K562 (cell line): Measurements from ENCODE around the gene LRMDA. TPM values are rescaled to one million over a fixed set of nuclear protein-coding genes. Genes with fewer than 3 reads are reported as not detected.

Experiments
- ATAC-seq: fragments of 200-7000 bp; cut with Tn5 transposase; 3 replicates; pipeline ENCODE4 v1.9.1; 2020; ENCODE audit warnings: moderate library complexity
- BruUV-seq: library from RNA; stranded (reverse); fragments of 400-500 nt; replicated peaks from 2 replicates; lab custom pipeline; 2021; lab: Mats Ljungman, UMichigan
- CTCF ChIA-PET: fragments of 300-600 bp; formaldehyde crosslinking; extraction: SDS; loops from one replicate; lab custom pipeline; 2021; ENCODE audit warnings: low intra/inter-chr PET ratio; lab: Yijun Ruan, JAX
- POLR2A ChIA-PET: fragments of 300-600, 350-650 bp; sonication (Branson Sonifier 250); formaldehyde crosslinking; extraction: SDS; loops from one replicate; lab custom pipeline; 2021; ENCODE audit warnings: antibody characterized with exemption, inconsistent platforms; lab: Yijun Ruan, JAX
- DNase-seq, 4 experiments: peaks; one replicate each; pipeline versions ENCODE4 v3.0.0 to v3.0.0-alpha.2; 2011 to 2018; ENCODE audit warnings: low spot score in 3 of 4, mixed read lengths in 3 of 4; ENCODE audit errors: extremely low read depth in 1 of 4
- FAIRE-seq: peaks from 2 replicates; lab custom pipeline; 2011; peaks lifted over from hg19 to GRCh38; lab: Jason Lieb, UNC
- H2AFZ ChIP-seq: 2 replicates; pipeline ENCODE4 v1.6.0; 2011; ENCODE audit warnings: low read depth, low read length, control low read depth, inconsistent platforms
- H3K27ac ChIP-seq: fragments of 200-600 bp; 3 replicates; pipeline ENCODE4 v1.8.0; 2011; ENCODE audit warnings: low read depth, mild to moderate bottlenecking, control low read depth, inconsistent platforms, low read length, moderate library complexity, mixed read lengths; ENCODE audit errors: extremely low read depth
- H3K27me3 ChIP-seq, 2 experiments: fragments of 300-600 bp in 1 of 2; 2 replicates in 1 of 2; 3 replicates in 1 of 2; pipeline versions ENCODE4 v1.6.0 to v1.8.0; 2011; ENCODE audit warnings: inconsistent platforms in 2 of 2, low read length in 2 of 2, mild to moderate bottlenecking in 1 of 2, mixed read lengths in 1 of 2, moderate library complexity in 1 of 2; ENCODE audit not compliant: control insufficient read depth in 2 of 2, insufficient read depth in 2 of 2
- H3K36me3 ChIP-seq: fragments of 300-600 bp; 3 replicates; pipeline ENCODE4 v1.8.0; 2011; ENCODE audit warnings: mild to moderate bottlenecking, low read length, inconsistent platforms; ENCODE audit not compliant: control insufficient read depth, insufficient read depth
- H3K4me1 ChIP-seq, 2 experiments: fragments of 200-600 bp in 1 of 2; replicated peaks in 1 of 2; 2 replicates in 1 of 2; 3 replicates in 1 of 2; pipeline versions ENCODE4 v1.5.1 to v1.8.0; 2011; ENCODE audit warnings: inconsistent platforms in 2 of 2, low read length in 2 of 2, mild to moderate bottlenecking in 1 of 2, mixed read lengths in 1 of 2, moderate library complexity in 1 of 2; ENCODE audit not compliant: control insufficient read depth in 2 of 2, insufficient read depth in 2 of 2
- H3K4me2 ChIP-seq: 2 replicates; pipeline ENCODE4 v1.6.1; 2011; ENCODE audit warnings: low read length, control low read depth, inconsistent platforms, mixed read lengths; ENCODE audit not compliant: insufficient read depth
- H3K4me3 ChIP-seq: fragments of 200-600 bp; sonication (generic), shearing (Covaris generic); 2 replicates; pipeline ENCODE4 v1.5.1; 2016; ENCODE audit warnings: control low read depth, inconsistent platforms
- H3K79me2 ChIP-seq: fragments of 200-600 bp; 3 replicates; pipeline ENCODE4 v1.8.0; 2011; ENCODE audit warnings: low read length, inconsistent platforms; ENCODE audit not compliant: control insufficient read depth, insufficient read depth
- H3K9ac ChIP-seq, 2 experiments: 2 replicates each; pipeline versions ENCODE4 v1.6.0 to v1.6.1; 2011; ENCODE audit warnings: low read depth in 2 of 2, low read length in 2 of 2, control low read depth in 1 of 2, inconsistent platforms in 1 of 2, mild to moderate bottlenecking in 1 of 2, mixed read lengths in 1 of 2; ENCODE audit not compliant: insufficient read depth in 1 of 2
- H3K9me1 ChIP-seq: one replicate; pipeline ENCODE4 v1.6.0; 2011; ENCODE audit warnings: inconsistent platforms, mild to moderate bottlenecking, low read length, moderate library complexity; ENCODE audit not compliant: control insufficient read depth, insufficient read depth
- H3K9me3 ChIP-seq: replicated peaks from 2 replicates; pipeline ENCODE4 v1.5.1; 2011; ENCODE audit warnings: low read depth, low read length, inconsistent platforms; ENCODE audit not compliant: control insufficient read depth, insufficient read depth
- H4K20me1 ChIP-seq: replicated peaks from 2 replicates; pipeline ENCODE4 v1.6.1; 2011; ENCODE audit warnings: low read length, inconsistent platforms, mixed read lengths; ENCODE audit not compliant: control insufficient read depth, insufficient read depth
- ARHGAP35 ChIP-seq: fragments of 450-650 bp; IDR thresholded peaks from 2 replicates; pipeline ENCODE4 v1.6.1; 2018; ENCODE audit not compliant: partially characterized antibody
- BCLAF1 ChIP-seq, 2 experiments: fragments of 450-650 bp in 1 of 2; IDR thresholded peaks; 2 replicates each; pipeline ENCODE4 v1.6.1; 2011 to 2017; ENCODE audit warnings: low read depth in 2 of 2, antibody characterized with exemption in 1 of 2, borderline replicate concordance in 1 of 2, low read length in 1 of 2, mild to moderate bottlenecking in 1 of 2, mixed read lengths in 1 of 2; ENCODE audit not compliant: control insufficient read depth in 1 of 2
- CCNT2 ChIP-seq: IDR thresholded peaks from 2 replicates; pipeline ENCODE4 v1.6.1; 2011; ENCODE audit warnings: borderline replicate concordance, low read depth, mild to moderate bottlenecking, moderate library complexity, mixed read lengths, low read length; ENCODE audit not compliant: insufficient read length; ENCODE audit errors: extremely low read depth
- FOXA1 ChIP-seq: fragments of 450-650 bp; IDR thresholded peaks from 2 replicates; pipeline ENCODE4 v1.6.1; 2016; ENCODE audit warnings: mild to moderate bottlenecking, borderline replicate concordance
- HDAC8 ChIP-seq: fragments of 450-650 bp; IDR thresholded peaks from 2 replicates; pipeline ENCODE4 v1.6.1; 2016; ENCODE audit warnings: mild to moderate bottlenecking, missing genetic modification characterization, moderate library complexity, missing compliant biosample characterization
- HLTF ChIP-seq: fragments of 450-650 bp; IDR thresholded peaks from 2 replicates; pipeline ENCODE4 v1.6.1; 2016
- PHF20 ChIP-seq: fragments of 450-650 bp; IDR thresholded peaks from 2 replicates; pipeline ENCODE4 v1.6.1; 2018; ENCODE audit not compliant: partially characterized antibody
- POLR3A ChIP-seq: IDR thresholded peaks from 2 replicates; pipeline ENCODE4 v1.6.1; 2011; ENCODE audit warnings: borderline replicate concordance, mild to moderate bottlenecking, moderate library complexity; ENCODE audit not compliant: insufficient read length, insufficient read depth; ENCODE audit errors: extremely low read depth
- SMAD4 ChIP-seq: fragments of 250-450 bp; sonication (Bioruptor Pico); conservative IDR thresholded peaks from 2 replicates; pipeline ENCODE4 v1.8.0; 2021; ENCODE audit warnings: inconsistent platforms, mild to moderate bottlenecking, moderate library complexity
- TGIF2 ChIP-seq: sonication (generic); formaldehyde crosslinking; IDR thresholded peaks from 2 replicates; pipeline ENCODE4 v1.8.1; 2022; ENCODE audit warnings: mild to moderate bottlenecking, missing genetic modification reagents, moderate library complexity
- VEZF1 ChIP-seq: fragments of 200-800 bp; sonication (Bioruptor generic); IDR thresholded peaks from 2 replicates; pipeline ENCODE4 v1.6.1; 2017; ENCODE audit warnings: missing genetic modification characterization, missing compliant biosample characterization
- ZBTB2 ChIP-seq: fragments of 450-650 bp; IDR thresholded peaks from 2 replicates; pipeline ENCODE4 v1.6.1; 2016; ENCODE audit warnings: antibody characterized with exemption
- ZBTB5 ChIP-seq: fragments of 450-650 bp; IDR thresholded peaks from 2 replicates; pipeline ENCODE4 v1.6.1; 2017; ENCODE audit warnings: antibody characterized with exemption
- ZNF766 ChIP-seq: fragments of 200-800 bp; sonication (Bioruptor generic); conservative IDR thresholded peaks from 2 replicates; pipeline ENCODE4 v1.6.1; 2016; ENCODE audit warnings: missing genetic modification characterization, missing compliant biosample characterization
- WGBS: fragments of 100-300 bp; shearing (Covaris generic); methylation state at CpG from one replicate; pipeline ENCODE4 v1.1.6; 2016; ENCODE audit warnings: low coverage, mixed read lengths; ENCODE audit not compliant: insufficient coverage; ENCODE audit errors: missing lambda C conversion rate; 5-methylcytosine and 5-hydroxymethylcytosine counted together
- in situ Hi-C: fragments of 300-500 bp; cut with MboI; formaldehyde crosslinking; loops from 4 replicates; pipeline ENCODE4 v1.15.0; 2018; ENCODE audit warnings: inconsistent platforms, mixed read lengths
- intact Hi-C: fragments of 100-400 bp; cut with micrococcal nuclease; formaldehyde crosslinking; loops from 2 replicates; pipeline ENCODE4 v1.14.2; 2022
- polyA plus RNA-seq, 8 experiments: library from polyadenylated mRNA; depleted of rRNA in 4 of 8; stranded (reverse) in 5 of 8; unstranded in 3 of 8; fragments of >200 nt; fragmentation: Nextera tagmentation in 2 of 8; fragmentation: Illumina TruSeq in 1 of 8; extraction: Ambion mirVana in 2 of 8; extraction: Trizol in 1 of 8; gene quantifications; 2 replicates each; pipeline versions ENCODE4 v1.2.1 to v1.2.3, GENCODE V29; 2011 to 2014; ENCODE audit warnings: inconsistent platforms in 1 of 8, missing spikeins in 1 of 8
- total RNA-seq, 7 experiments: library from RNA; depleted of rRNA in 6 of 7; stranded (reverse); fragments of >200 nt in 6 of 7; fragmentation: Illumina TruSeq in 2 of 7; extraction: Trizol in 2 of 7; gene quantifications; 2 replicates each; pipeline versions ENCODE4 v1.2.1 to v1.2.3, GENCODE V29; 2011 to 2021; ENCODE audit warnings: low replicate concordance in 1 of 7

LRMDA gene
- total and polyA plus RNA-seq, 9 of the 15 experiments (the other 6 are each of a cell fraction or from before 2014, with no cell fraction given), result 0.25 TPM; not detected in 8

GRCh38 chr10:76133597-76134255 is 702.3 kb downstream of the LRMDA start:
- ATAC-seq (no peak), DNase-seq (no peak), FAIRE-seq (no peak)
- H3K27me3 ChIP-seq, result no peaks in the 10 kb centered on the region
- in situ Hi-C loops, result no loop called here
- H3K36me3 ChIP-seq, result no peaks in the 10 kb centered on the region
- H4K20me1 ChIP-seq, result no peaks in the 10 kb centered on the region
- H3K4me1 ChIP-seq, result no peaks in the 10 kb centered on the region
- H3K4me2 ChIP-seq, result no peak overlapping the region
- under 1% methylated on average over 11 of the region's 11 CpGs for WGBS
- H2AFZ ChIP-seq, result no peak overlapping the region
- H3K9ac ChIP-seq, result no peak overlapping the region
- no peaks in the 10 kb centered on the region for H3K9me1 ChIP-seq
- no TSS peak for BruUV-seq
- H3K9me3 ChIP-seq, result no peaks in the 10 kb centered on the region
- H3K4me3 ChIP-seq, result no peak overlapping the region
- H3K79me2 ChIP-seq, result no peaks in the 10 kb centered on the region
- POLR2A ChIA-PET, result no interaction called here
- intact Hi-C loops, result no loop called here
- no peak overlapping the region for H3K27ac ChIP-seq
- CTCF ChIA-PET, result no interaction called here
- TF ChIP-seq POLR3A (no peak), ZBTB5 (no peak), ARHGAP35 (no peak), CCNT2 (no peak), VEZF1 (no peak), TGIF2 (CRISPR knock-in tag) (no peak), PHF20 (no peak), BCLAF1 (IDR thresholded peaks at IDR 0.05; ENCODE audit: borderline replicate concordance in 1 of 2, control insufficient read depth in 1 of 2, low read depth in 2 of 2, low read length in 1 of 2) (no peak), FOXA1 (no peak), SMAD4 (no peak), HLTF (no peak), HDAC8 (tag) (no peak), ZNF766 (no peak), ZBTB2 (no peak)
